Right hindlimb (tissue), 1 donor: ENCODE measurements around the gene EVL.
"Not testable (repeated sequence)": the region's sequence is repeated elsewhere in the genome, so short reads cannot be mapped to it uniquely, and the experiment has no call there.

ENCODE experiments used
- DNase-seq: peaks from one replicate; pipeline ENCODE4 v3.0.0-alpha.2; 2018

EVL gene

DNA sequence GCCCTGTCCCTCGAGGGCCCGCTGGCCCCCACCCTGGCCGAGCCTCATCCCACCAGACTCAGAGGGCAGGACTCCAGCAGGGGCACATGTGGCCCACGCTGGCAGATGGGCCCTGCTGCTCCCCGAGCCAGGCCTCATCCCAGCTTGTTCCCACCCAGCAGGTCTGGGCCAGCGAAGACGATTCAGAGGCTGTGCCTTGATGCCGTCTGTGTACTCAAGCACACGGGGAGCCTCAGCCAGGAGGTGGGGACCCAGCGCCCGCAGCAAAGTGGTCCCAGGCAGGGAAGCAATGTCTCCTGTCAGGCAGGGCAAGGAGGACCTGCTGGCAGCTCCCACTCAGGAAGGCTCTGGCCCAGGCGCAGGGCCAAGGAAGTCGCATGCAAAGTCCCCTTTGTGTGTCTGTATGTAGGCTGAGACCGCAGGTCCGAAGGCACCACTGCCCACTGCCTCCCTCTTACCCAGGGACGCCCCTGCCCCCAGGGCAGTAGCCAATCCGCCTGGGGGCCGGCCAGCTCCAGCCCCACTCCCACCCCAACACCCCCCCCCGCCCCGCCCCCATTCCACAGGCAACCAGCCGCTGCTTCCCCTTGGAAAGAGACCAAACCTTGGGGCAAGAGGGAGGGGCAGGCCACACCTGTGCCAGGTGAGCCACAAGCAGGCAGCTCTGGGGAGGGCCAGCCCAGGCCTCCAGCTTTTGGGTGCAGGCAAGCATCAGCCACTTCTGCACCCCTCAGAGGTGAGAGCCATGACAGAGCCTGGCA is 84.8 kb downstream of the EVL start:
- no peak for DNase-seq

DNA sequence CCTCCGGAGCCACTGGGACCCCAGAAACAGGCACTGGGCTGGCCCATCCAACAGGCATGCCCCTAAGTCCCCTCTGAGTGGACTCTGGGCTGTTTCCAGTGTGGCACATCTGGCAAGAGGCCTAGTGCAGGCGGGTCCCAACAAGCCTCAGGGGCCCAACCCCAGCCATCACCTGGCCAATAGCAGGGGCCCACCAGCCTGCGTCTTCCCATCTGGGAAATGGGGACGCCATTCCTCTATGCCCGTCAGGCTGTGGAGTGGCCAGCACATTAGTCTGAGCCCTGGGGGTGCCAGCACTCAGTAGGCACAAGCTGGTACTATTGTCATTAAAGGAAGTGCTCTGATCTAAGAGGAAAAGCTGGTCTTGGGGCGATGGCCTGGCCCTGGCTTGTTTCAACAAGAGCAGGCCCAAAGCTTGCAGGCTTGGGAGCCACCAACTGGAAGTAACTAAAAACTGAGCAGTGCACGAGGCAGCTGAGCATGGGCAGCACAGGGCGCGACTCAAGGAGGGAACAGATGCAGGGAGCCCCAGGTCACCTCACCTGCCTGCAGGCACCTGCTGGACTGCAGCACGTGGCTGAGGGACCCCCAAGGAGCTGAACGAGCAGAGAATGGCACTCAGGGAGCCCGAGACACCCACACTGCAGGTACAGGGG is 85.8 kb downstream of the EVL start:
- DNase-seq, result no peak

DNA sequence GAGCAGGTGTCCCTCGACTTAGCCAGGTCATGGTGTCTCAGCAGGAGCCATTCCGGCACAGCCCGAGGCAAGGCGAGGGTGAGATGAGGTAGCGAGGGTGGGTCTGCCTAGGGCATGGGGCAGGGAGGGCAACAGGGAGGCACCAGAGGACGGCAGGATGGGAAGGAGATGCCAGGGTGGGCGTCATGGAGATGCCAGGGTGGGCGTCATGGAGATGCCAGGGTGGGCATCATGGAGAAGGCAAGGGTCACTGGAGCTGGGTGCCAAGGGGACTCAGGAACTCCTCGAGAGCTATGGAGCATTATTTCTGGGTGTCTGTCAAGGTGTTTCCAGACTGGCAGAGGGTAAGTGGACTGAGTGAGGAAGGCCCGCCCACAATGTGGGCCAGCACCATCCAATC is 86.9 kb downstream of the EVL start:
- DNase-seq, result no peak

DNA sequence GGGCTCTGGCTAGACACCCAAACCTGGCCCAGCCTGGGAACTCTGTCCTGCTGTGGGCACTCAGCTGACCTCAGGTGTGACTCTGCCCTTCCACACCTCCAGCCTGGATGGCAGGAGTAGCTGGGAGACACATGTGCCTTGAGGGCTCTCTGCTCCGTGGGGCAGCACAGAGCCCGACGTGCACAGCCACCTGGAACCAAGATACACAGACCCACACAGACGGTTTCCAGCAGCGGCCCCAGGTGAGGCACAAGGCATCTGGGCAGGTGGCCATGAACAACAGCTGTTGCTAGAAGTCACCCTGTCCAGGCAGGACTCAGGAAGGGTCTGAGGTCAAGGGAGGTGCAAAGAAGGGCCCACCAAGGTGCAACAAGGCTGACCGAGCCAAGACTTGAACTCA is 88.3 kb downstream of the EVL start:
- no peak for DNase-seq

DNA sequence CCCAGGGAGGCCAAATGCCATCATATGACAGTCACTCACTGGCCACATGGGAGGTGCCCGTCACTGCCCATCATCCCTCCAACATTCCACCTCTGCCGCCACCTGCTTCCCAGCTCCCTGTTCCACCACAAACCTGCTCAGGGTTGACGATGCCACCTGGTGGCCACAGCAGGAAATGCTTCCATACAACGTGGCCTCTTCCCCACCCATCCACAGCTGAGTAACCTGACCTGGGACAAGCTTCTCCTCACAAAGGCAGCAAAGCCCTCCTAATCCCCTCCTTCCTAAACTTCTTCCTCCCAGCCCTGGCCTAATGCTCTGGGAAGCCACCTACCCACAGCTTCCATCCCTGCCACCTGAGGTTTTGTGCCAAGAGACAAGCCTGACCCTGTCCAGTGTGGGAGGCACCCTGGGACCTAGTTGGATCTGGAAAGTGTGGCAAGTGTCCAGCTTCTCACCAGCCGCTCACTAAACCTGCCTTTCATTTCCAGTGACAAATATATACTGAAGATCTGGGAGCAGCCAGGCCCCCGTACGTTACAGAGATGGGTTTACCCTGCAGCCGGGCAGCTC is 89.9 kb downstream of the EVL start:
- DNase-seq, result no peak

DNA sequence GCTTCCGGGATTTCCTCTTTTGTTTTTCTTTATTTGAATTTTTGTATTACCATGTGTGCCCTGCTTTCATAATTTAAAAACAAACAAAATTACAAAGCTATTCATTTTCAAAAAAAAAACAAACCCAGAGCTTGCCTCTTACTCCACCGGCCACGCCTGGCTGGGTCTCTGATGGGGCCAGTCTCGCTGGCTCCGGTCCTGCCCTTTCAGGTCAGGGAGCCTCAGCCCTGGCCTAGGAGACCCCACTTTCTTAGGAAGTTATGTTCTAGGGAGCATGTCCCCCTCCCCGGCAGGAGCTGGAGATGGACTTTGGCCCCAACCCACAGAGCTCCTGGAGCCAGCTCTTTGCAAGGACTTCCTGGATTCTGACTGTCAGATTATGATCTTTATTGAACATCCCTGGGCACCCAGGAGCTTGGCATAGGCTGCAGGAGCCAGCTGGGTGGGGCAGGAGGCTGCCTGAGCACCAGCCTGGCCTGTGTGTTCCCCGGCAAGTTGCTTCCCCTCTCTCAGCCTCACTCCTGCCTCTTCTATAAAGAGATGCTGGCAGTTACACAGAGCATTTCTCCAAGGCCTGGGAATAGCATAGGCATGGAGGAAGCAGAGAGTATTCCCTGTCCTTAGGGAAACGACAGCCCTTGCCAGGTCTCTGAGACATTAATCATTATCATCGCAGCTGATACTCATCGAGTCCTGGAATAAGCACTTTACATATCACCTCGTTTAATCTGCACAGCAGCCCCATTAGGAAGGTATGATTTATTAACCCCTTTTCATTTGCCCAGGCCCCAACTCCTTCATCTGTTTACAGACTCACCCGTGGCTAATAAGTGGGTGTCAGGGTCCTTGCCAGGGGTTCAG is 90.8 kb downstream of the EVL start:
- no peak for DNase-seq

DNA sequence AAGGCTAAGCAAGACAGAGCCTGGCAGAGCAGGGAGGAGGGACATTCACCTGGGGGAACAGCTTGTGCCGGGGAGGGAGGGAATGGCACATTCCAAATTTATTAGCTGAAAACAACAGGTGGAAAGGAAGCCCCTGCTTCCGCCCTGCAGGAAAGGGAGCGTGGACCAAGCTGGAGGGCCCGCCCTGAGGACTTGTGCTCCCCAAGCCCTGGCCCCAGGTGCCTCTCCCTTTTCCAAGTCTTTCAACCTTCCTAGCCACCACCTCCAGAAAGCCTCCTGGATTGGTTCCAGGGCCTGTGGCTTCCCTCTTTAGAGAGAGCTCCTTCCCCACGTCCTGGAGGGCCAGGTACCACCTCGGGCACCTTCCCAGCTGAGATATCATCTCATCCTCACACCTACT is 91.6 kb downstream of the EVL start:
- DNase-seq, result no peak

DNA sequence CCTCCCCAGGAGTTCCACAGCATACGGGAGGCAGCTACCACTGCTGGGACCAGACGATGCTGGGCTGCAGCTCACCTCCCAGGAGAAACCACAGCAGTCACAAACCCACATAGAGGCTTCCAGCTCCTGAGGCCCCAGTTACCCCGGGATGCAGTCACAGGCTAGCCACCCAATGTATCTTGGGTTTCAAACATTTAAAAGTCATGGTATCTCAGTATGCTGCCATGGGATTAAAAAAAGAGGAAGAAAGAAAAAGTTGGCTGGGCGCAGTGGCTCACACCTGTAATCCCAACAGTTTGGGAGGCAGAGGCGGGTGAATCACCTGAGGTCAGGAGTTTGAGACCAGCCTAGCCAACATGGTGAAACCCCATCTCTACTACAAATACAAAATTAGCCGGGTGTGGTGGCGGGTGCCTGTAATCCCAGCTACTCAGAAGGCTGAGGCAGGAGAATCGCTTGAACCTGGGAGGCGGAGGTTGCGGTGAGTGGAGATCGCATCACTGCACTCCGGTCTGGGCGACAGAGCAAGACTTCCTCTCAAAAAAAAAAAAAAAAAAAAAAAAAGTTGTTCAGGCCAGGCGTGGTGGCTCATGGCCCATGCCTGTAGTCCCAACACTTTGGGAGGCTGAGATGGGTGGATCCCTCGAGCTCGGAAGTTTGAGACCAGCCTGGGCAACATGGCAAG is 92.5 kb downstream of the EVL start:
- DNase-seq, result not testable (repeated sequence)

DNA sequence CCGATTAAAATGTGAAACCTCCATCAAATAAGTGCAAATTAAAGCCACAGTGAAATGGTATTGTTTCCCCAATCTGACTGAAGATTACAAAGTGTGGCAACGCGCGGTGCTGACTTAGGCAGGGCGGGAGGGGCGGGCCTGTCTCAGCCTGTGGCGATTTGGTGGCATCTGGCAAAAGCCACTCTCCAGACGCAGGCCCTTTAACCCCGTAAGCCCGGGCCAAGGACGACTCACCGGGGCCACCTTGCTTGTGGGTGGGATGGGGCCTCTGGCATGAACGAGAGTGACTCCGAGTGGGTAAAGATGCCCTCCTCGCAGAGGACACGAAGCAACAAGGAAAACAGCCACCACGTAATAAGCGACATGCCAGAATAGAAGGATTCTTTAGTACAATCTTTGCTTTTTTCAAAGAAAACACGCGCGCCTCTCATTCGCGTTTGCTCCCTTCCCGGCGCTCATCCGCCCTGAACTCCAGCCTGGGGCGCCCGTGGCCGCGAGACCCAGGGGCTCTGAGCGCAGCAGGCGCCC is 93.4 kb downstream of the EVL start:
- DNase-seq, result no peak

DNA sequence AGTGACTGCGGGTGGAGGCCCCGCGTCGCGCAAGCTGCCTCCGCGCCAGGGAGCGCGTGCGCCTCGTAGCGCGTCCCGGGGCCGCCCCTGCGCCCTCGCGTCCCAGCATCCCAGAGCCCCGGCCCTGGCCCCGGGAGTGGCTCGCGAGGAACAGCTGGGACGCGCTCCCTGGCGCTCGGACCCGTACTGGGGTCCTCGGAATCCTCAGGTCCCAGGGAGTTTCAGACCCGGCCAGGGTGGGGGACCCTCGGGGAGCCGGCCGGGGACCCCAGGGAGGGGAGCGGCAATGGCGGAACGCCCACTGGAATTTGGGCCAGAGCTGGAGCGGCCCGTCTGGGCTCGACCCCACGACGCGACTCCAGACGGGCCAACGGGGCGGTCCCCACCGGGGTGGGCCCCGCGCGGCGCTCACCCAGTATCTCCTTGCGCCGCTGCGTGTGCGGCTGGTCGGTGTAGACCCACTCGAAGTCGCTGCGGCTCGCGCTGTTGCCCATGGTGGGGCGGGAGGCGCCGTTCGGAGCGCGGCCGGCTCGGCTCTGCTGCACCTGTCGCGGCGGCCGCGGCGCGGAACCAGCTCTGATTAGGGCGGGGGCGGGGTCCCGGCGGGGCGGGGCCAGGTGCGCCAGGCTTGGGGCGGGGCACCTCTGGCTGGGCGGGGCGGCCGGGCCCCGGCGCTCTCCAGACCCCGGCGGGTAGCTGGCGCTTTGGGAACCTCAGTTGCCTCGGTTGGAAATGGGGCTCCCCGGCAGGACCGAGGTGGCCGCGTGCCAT is 94.1 kb downstream of the EVL start, which contains the start of gene DEGS2:
DEGS2 (minus strand) TSS at position 552 of the 771 bp plus-strand sequence; CDS start at position 494, 58 bp downstream.
- no peak for DNase-seq

DNA sequence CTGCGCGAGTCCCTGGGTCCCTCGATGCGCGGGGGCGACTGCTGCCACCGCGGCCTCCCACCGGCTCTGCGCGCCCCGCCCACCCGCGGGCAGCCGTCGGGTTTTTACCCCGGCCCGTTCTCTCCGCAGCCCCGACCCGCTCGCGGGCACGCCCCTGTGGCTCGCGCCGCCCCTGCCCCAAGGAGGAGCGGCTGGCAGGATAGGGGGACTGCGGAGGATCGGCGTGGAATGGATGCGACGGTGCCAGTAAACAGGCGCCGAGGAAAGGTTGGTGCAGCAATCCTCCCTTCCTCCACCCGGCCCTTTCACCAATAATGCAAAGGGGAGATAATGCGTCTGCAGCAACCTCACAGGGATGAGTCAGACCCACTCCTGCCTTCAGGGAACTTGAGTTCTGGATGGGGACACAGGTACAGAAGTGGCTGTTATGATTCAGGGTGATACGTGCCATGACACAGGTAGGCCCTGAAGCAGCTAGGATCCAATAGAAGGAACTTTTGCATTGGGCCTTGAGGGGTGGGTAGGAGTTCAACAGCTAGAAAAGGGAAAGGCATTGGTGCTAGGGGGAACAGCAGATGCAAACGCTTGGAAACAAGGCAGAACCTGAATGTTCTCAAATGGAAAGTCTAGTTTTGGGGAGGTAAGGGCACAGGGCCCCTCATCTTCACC is 94.8 kb downstream of the EVL start:
- no peak for DNase-seq

DNA sequence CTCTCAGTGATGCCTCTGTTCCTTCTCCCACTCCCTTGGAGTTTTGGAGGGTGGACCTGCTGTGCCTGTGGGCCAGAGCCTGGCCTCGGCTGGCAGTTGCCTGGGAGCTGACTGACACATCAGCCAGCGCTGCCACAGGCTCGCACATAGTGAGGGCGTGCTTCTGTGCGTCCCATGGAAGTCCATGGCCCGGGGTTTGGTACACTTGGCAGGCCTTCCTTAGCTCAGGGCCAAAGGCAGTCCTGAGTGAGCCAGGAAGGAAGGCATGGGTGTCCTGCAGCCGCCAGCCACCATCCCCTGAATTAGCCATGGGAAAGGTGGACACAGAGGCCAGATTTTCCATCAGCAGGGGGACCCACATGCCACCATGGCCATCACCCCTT is 95.3 kb downstream of the EVL start:
- DNase-seq, result no peak

DNA sequence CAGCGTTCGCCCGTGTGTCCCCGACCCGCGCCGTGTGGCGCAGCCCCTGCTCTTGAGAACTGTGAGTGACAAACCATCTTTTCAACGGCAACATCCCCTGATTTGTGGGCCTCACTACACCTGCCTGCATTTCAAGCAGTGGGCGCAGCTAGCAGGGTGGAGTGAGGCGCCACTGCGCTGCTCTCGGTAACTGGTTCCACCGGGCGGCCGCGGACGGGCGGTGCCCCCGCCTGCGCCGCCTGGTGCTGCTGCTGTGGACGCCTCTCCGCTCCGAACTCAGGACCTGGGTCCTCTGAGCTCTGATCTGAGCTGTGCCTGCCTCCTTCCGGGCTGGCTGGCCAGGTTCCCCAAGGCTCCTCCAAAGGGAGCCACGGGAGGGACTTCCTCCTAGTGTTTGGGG is 100.2 kb downstream of the EVL start:
- no peak for DNase-seq

DNA sequence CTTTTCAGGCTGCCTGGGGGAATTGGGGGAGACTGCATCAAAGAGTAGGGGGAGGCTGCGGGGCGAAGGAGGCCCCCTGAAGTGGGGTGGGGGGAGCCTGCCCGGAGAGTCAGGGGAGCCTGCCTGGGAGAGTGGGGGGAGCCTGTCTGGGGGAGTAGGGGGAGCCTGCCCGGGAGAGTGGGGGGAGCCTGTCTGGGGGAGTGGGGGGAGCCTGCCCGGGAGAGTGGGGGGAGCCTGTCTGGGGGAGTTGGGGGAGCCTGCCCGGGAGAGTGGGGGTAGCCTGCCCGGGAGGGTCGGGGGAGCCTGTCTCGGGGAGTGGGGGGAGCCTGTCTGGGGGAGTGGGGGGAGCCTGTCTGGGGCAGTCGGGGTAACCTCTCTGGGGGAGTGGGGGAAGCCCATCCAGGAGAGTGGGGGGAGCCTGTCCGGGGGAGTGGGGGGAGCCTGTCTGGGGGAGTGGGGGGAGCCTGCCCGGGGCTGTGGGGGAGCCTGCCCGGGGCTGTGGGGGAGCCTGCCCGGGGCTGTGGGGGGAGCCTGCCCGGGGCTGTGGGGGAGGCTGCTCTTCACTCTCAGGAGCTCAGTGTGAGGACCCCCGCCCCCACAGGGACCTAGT is 100.7 kb downstream of the EVL start:
- DNase-seq, result no peak

DNA sequence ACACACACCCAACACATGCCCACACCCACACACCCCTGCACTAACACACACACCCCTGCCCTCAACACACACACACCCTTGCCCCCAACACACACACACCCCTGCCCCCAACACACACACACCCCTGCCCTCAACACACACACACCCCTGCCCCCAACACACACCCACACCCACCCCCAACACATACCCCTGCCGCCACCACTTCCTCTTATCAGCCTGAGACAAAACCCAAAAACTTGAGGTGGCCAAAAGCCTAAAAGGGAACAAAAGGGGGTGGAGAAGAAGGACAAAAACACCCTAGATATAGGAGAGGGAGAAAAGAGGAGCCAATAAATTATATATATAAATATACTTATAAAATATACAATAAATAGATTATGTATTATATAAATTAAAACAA is 103.3 kb downstream of the EVL start:
- no peak for DNase-seq

DNA sequence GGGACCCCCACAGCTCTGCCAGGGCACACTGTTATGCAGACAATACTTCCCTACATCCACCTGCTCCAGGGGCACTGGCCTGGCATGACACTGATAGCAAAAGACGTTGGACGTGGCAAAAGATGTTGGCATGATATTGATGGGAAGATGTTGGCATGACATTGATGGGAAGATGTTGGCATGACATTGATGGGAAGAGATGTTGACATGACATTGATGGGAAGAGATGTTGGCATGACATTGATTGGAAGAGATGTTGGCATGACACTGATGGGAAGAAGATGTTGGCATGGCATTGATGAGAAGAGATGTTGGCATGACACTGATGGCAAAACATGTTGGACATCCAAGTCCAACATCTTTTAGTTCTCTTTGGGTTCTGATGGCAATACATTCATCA is 105.7 kb downstream of the EVL start:
- DNase-seq, result no peak

DNA sequence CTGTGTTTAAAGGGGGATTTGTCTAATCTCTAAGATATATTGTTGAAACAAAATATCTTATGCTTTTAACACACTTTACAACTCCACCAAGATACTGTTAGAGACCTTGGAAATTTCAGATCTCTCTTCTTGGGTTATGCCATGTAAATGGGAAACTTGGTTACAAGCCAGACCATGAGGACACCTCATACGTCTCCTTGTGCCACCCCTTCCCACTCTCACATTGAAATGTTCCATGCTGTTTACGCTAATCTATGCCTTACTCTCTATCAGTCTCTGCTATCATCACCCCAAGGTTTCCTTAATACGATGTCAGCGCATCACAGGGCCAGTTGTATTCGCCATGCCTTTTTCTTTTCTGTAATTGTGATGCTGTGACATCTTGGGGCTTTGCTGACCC is 107.6 kb downstream of the EVL start:
- DNase-seq, result no peak

DNA sequence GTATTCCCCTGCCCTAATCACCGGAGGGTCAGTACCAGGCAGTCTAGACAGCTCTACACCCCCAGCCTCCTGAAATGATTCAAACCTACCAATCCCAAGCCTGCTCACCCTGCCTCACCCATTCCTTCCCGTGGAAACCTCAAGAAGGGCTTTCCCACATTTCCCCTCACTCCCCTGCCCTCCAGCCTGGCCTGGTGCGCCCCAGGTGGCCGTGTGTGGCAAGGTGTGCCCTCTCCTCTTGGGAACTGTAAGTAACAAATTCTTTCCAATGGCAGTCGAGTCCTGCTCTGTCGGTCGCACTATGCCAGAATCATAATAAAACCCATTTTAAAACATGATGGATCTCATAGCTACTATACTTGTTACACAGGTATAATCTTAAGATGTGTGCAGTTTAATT is 108.1 kb downstream of the EVL start:
- DNase-seq, result no peak

DNA sequence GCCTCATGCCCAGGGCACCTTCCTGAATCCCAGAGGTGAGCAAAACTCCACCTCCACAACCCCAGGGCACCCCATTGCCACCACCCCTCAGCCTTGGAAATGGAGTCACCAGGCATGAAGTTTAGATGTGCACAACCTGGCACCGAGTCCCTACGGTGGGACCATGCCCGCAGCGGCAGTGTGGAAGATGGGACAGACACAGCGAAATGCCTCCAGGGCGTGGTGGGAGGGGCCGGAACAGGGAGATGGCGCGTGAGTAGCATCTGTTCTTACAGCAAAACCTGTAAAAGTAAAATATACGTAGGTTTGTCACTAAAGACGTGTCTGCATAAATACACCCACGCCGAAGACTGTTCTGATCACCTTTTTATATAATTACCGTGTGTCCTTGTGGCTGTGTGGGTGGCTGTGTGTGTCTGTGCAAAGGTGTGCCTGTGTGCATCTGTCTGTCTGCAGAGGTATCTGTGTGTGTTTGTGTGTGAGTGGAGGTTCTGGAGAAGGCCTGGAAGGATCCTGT is 111.6 kb downstream of the EVL start:
- DNase-seq, result no peak

DNA sequence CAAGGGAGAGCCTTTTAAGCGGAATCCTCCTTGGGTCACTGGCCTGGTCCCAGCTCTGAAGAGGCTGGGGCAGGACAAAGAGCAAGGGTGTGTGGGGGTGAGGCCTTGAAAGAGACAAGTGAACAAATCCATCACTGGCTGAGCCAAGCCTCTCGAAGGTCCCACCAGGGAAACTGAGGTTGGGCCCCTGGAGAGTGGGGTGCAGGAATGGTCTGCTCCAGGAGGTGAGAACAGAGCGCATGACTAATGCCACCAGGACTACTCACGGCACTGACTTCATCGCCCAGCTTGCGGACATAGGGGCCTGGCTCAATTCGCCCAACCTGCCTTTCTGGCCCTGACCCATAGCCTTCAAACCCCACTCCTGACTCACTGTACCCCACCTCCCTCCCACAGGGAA is 113.5 kb downstream of the EVL start:
- no peak for DNase-seq
